Right forelimb (tissue), 1 donor: ENCODE results near the gene BNC2.
A peak's percentile ranks its signal among the peaks of the same experiment; 100 is the strongest.

Experiments
- DNase-seq: peaks from one replicate; pipeline ENCODE4 v3.0.0-alpha.2; 2018

The BNC2 gene

GRCh38 chr9:16815079-16815478 is 55.4 kb downstream of the BNC2 start:
- no peak for DNase-seq

DNA sequence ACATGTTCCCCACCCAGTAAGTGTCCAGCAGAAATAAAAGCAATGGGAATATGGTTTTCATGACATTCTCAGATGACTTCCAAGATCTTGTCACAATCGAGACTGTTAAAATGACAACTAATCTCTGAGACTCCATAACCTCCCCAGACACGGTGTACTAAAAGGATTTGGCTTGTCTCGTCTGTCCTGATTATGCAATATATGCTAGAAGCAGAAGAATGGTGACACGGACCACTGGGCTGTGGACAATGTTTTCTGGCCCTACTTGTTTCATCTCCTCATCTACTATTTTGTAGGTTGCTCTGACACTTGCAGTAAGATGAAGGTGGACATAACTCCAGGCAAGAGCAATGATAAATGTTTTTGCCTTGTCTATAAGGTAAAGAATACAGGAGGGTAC is 56.6 kb downstream of the BNC2 start:
- no peak for DNase-seq

DNA sequence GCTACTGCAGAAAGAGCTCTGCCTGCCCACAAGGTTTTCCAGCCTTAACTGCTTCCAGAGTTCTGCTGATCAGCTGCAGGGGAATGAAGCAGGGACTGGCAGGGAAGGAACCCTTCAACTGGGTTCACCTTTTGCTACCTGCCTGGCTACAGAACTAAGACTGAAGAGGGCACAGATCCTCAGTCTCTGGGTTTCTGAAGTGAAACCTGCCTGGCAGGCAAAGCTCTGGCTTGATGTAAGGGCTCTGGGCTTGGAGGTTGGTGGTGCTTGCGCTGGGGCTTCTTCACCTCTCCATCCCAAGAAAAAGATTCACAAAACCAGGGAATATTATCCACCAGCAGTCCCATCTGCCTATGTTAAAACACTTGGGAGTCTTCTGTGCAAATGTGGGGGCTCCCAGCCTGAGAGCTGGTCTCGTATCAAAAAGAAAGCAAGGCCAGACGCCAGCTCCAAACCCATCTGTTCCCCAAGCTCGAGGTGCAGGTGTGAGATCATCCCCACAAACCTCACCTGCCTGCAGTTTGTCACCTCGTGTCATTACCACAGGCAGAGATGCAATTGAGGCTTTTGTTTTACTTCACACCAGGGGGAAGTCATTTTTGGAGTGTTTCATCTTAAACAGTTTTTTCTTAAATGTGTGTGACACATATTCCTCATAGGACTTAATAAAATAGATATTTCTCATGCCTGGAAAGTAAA is 58.3 kb downstream of the BNC2 start:
- no peak for DNase-seq

DNA sequence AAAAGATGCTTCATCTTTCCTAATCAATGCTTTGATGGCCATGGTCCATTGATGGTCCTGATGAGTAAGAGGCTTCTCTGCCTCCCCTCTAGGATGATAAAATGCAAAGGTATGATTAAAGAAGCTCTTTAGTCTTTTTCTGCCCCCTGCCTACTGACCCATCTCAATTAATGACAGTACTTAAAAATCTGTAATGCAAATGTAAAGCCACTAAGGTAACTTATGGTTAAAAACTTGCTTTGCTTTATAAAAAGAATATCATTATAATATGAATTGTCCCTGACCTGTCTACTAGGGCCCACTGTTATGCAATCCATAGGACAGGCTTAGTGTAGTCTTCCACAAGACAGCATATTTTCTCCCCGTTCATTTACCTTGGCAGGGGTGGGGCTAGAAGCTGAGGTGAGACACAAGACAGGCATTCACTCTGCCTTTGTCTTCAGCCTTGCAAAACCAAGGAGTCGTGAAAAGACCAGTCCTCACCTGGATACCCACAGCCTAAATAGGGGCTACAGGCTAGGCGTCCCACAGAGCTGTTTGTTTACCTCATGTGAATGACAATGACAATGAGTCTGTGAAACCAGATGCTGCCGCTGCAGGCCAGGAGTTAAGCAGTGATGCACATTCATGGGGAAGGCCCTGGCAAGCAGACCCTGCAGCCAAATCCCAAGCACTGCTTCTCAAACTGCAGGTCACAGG is 60.4 kb downstream of the BNC2 start:
- no peak for DNase-seq

- DNase-seq: no peak
These were observed 63.8 kb downstream of the BNC2 start for GRCh38 chr9:16806674-16807073.

DNA sequence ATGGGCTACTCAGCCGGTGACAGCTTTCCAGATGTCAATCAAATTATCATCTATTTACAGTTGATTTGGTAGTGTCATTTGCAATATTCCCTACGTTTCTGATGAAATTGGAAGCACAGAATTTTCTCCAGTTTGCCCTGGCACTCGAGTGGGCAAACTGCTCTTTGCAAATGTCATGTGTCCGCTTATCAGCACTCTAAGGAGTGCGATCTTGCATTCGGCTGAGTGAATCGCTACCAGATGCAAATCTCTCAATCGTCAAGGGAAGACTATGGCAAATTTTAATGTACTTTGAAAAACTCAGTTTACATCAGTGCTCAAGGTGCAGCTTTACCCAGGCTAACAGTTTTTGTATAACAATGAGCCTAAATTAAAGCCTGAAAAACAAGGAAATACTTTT is 66.8 kb downstream of the BNC2 start:
- no peak for DNase-seq

DNA sequence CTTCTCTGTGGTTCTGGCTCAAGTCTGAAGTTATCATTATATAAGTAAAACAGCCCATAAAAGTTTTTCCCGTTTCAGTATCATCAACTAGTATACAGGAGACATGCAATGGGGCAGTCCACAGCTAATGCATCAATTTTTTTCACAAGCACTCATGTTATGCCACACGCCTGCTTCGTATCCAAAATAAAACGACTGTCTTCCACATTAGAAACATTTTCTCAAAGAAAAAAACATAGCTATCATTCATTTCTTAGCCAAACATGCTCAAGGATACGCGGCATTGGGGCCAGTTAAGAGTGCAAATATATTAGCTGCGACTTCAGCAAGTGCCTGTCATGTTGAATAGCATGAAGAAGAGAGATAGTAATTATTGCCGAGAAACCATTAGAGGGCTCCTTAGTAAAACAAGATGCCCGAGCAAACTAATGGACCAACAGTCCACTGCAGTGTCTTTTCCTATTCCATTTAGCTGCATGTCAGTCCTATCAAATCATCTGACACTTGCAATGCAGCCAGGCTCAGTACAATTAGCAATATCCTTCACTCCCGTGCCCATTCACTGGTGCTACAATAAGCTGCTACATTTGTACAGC is 68.5 kb downstream of the BNC2 start:
- no peak for DNase-seq

GRCh38 chr9:16796304-16796825 is 74.1 kb downstream of the BNC2 start:
- DNase-seq: no peak

GRCh38 chr9:16794871-16795639 is 75.4 kb downstream of the BNC2 start:
- DNase-seq: peak; percentile 74

- DNase-seq: no peak
These were observed 76.4 kb downstream of the BNC2 start for GRCh38 chr9:16794103-16794502.

GRCh38 chr9:16787724-16788123 is 82.7 kb downstream of the BNC2 start:
- no peak for DNase-seq

- no peak for DNase-seq
These were observed 86.5 kb downstream of the BNC2 start for GRCh38 chr9:16784002-16784401.

DNA sequence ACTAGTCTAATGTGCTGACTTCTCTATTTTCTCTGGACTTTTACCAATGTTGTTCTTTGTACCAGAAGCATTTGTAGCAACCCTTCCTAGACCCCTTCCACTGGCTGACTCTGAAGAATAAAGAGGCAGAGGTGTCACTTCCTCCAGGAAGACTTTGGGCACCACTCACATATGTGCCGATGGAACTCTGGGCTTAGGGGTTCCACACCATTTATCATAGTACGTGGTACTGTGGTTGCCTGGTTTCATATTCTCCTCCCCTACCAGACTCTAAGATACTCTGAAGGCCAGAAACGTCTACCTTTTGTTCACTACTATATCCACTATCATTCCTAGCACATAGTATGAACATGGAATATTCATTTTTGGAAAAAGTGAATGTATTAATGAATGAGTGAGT is 88.0 kb downstream of the BNC2 start:
- no peak for DNase-seq

DNA sequence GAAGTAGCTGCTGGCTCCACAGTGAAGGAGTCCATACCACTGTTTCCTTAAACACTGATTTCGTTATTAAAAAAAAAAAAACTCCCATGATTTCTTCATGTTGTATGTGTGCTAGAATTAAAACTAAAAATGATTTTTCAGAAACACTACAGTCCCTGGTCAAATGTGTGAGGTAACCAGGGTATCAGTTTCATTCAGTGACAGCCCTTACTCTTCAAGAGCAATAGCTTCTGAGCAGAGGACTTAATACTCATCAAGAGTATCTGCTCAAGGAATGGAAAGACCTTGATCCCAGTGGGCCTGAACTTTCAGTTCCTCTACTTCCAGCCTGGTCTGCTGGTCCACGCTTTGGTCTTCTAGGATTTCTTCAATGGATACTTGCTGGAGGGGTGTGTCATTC is 95.1 kb downstream of the BNC2 start:
- no peak for DNase-seq

DNA sequence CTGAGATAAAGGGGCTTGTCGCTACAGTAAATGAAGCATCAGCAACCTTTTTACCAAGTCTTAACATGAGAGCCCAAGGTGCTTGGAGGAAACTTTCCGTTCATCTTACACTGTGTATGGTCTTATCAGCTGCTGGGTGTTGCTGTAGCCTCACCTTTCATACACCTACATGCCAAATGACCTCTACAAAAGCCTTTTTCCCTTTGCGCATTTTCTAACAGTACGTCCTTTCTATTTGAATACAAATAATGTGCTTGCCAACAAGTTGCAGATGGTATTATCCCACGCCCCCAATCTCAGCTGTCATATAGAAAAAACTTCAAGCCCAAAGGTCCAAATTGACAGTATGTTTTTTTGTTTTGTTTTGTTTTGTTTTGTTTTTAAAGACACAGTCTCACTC is 96.9 kb downstream of the BNC2 start:
- DNase-seq: no peak

DNA sequence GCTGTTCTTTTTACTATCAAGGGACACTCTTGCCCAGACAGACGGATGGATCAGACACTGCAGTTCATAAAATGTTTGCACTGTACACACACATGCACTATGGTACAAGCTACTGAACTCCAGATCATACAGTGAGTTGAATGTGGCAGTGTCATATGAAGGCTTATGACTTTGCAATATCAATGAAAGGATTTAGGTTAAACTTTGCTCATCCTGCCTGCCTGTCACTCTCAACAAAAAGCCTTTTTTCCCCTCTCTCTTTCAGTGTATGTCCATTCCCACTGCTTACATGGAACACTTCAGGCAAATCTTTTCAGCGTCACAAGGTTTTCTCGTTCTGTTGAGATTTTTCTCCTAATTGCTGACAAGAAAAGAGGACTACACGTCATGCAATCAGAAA is 97.4 kb downstream of the BNC2 start:
- DNase-seq: no peak

DNA sequence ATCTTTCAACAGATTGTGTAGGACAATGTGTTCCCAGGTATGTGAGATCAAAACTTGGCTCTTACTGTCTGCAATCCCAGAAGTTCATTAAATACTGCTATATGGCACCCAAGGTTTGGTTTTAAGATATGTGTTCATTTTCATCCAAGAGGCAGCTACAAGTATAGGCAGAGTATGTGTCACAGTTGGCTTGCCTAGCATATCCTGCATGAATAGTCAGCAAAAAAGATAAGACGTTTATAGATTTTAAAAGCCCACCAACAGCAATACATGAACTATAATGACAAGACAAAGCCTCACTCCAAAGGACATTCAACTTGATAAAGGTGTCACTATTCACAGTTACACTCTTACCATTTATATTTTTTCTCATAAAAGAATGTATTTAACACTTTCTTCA is 99.1 kb downstream of the BNC2 start:
- no peak for DNase-seq

GRCh38 chr9:16769291-16769690 is 101.2 kb downstream of the BNC2 start:
- DNase-seq: no peak

DNA sequence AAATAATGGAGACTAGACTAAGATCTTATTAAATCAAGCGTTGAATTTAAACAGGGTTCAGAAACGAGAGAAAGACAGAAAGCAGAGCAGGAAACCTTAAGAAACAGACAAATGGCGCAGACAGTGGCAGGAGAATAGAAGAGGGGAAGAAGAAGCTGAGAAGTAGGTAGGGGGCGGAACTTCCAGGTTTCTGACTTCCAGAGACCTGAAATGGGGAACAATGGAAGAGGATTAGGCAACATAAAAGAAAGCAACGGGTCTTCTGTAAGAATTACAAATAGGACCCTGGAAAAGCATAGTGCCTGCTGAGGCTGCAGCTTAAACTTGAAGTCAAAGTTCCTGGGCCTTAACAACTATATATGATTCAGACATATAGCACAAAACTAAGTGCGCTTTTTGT is 101.7 kb downstream of the BNC2 start:
- no peak for DNase-seq

- DNase-seq: no peak
These were observed 103.1 kb downstream of the BNC2 start for GRCh38 chr9:16767366-16767765.

DNA sequence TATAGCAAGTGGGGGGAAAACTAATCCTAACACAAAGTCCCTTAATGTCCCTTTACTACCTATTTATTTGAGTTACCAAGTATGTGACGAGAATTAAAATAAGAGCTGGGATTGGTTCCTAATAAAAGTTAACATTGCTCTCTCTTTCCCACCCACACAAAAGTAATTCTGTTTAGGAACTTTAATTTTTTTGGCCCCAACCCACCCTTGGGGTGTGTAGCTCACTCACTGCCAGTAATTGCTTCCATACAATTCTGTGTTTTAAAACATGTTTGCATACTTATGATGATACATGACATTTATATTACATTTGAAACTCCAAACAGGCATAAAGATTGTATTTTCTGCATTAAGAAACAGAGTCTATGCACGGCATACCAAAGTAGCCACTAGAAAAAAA is 106.5 kb downstream of the BNC2 start:
- DNase-seq: no peak

GRCh38 chr9:16755467-16756160 is 114.9 kb downstream of the BNC2 start:
- DNase-seq: no peak

GRCh38 chr9:16754662-16755061 is 115.8 kb downstream of the BNC2 start:
- DNase-seq: no peak
